Measurements from ENCODE around the gene RHOBTB3.

DNA sequence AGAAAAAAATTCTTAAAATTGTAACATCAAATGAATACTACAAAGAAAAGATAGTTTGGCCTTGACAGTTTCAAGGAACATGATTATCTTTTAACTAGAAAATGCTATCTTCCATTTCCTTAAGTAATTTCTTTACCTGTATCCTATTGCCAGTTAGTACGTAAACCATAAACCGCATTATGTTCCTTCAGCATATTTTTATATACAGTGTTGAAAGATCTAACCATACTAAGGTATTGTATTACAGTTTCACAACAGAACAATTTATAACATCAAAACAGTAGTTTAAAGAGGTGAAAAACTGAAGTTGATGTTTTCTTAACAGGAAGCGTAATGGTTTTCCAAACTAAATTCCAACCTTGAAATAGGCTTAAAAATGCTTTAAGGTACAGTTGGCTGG is 46.3 kb downstream of the RHOBTB3 start:
- TF ChIP-seq, protein P1, sequence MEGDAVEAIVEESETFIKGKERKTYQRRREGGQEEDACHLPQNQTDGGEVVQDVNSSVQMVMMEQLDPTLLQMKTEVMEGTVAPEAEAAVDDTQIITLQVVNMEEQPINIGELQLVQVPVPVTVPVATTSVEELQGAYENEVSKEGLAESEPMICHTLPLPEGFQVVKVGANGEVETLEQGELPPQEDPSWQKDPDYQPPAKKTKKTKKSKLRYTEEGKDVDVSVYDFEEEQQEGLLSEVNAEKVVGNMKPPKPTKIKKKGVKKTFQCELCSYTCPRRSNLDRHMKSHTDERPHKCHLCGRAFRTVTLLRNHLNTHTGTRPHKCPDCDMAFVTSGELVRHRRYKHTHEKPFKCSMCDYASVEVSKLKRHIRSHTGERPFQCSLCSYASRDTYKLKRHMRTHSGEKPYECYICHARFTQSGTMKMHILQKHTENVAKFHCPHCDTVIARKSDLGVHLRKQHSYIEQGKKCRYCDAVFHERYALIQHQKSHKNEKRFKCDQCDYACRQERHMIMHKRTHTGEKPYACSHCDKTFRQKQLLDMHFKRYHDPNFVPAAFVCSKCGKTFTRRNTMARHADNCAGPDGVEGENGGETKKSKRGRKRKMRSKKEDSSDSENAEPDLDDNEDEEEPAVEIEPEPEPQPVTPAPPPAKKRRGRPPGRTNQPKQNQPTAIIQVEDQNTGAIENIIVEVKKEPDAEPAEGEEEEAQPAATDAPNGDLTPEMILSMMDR (conservative IDR thresholded peaks at IDR 0.05; ENCODE audit: low read length), result no peak
- TF ChIP-seq EZH2phosphoT487 (IDR thresholded peaks at IDR 0.05; ENCODE audit: borderline replicate concordance), result no peak
